Measurements from ENCODE around the gene HPS1.

Gene HPS1

GRCh38 chr10:98463976-98464754, 17.4 kb upstream of the HPS1 start:
- no peak for DNase-seq

GRCh38 chr10:98463016-98463415, 16.3 kb upstream of the HPS1 start:
- DNase-seq = no peak

GRCh38 chr10:98461500-98461842, 14.7 kb upstream of the HPS1 start:
- no peak for DNase-seq

GRCh38 chr10:98460837-98461499, 14.2 kb upstream of the HPS1 start:
- DNase-seq = no peak

- DNase-seq = no peak
Observed at GRCh38 chr10:98458809-98459784, 12.4 kb upstream of the HPS1 start.

GRCh38 chr10:98457721-98458120, 11.0 kb upstream of the HPS1 start:
- DNase-seq = no peak

- DNase-seq = no peak
Observed at GRCh38 chr10:98456686-98457482, 10.1 kb upstream of the HPS1 start.

GRCh38 chr10:98456043-98456570, 9.4 kb upstream of the HPS1 start:
- DNase-seq = no peak

- no peak for DNase-seq
Observed at GRCh38 chr10:98453729-98454128, 7.0 kb upstream of the HPS1 start.

GRCh38 chr10:98450618-98451017, 3.9 kb upstream of the HPS1 start:
- no peak for DNase-seq

GRCh38 chr10:98449287-98449686, 2.6 kb upstream of the HPS1 start:
- DNase-seq = no peak

GRCh38 chr10:98446151-98446660, 529 bp downstream of the HPS1 start:
- peak in 1 of 2 experiments; percentile 44 for DNase-seq

- no peak for DNase-seq
Observed at GRCh38 chr10:98445200-98445812, 1.4 kb downstream of the HPS1 start.

- no peak for DNase-seq
Observed at GRCh38 chr10:98444314-98445006, 2.3 kb downstream of the HPS1 start.

GRCh38 chr10:98438715-98439114, 8.0 kb downstream of the HPS1 start:
- no peak for DNase-seq

- no peak for DNase-seq
Observed at GRCh38 chr10:98436704-98437103, 10.0 kb downstream of the HPS1 start.

- DNase-seq = no peak
Observed at GRCh38 chr10:98435178-98435577, 11.6 kb downstream of the HPS1 start.

GRCh38 chr10:98433881-98434732, 12.6 kb downstream of the HPS1 start:
- no peak for DNase-seq

GRCh38 chr10:98433371-98433770, 13.4 kb downstream of the HPS1 start:
- DNase-seq = no peak

GRCh38 chr10:98432330-98432729, 14.4 kb downstream of the HPS1 start:
- no peak for DNase-seq
